ENCODE measurements around the gene RNF157.

- TF ChIP-seq CTCF (IDR thresholded peaks at IDR 0.05; ENCODE audit: poor library complexity), result no peak
- no peak for TF ChIP-seq EZH2phosphoT487 (IDR thresholded peaks at IDR 0.05; ENCODE audit: low read depth, severe bottlenecking, unreplicated experiment)
Observed at GRCh38 chr17:76240461-76241203, at the start of gene RNF157.

All from hepatocyte (in vitro differentiated cells).